Natural killer cell treated with Interleukin-12 subunit alpha and Interleukin-12 subunit beta and Interleukin-15 and Interleukin-18, amount 100 ng/mL, for 72 hours (primary cell): ENCODE data around the gene VARS1. TPM values are rescaled to one million over a fixed set of nuclear protein-coding genes. Genes with fewer than 3 reads are reported as not detected.
A peak's percentile ranks its signal among the peaks of the same experiment; 100 is the strongest.

Experiments
- ATAC-seq, 2 donors: fragments of 150-1000 bp; cut with Tn5 transposase in 1 of 2; sonication (Bioruptor Pico), chemical (Tn5 transposase) in 1 of 2; 2 replicates each; pipeline ENCODE4 v1.10.0; 2021
- DNase-seq: peaks from one replicate; pipeline ENCODE4 v3.0.0; 2022; ENCODE audit warnings: low spot score
- H3K27ac Mint-ChIP-seq, 2 donors: 1 replicate in 1 of 2; 2 replicates in 1 of 2; pipeline ENCODE4 v1.8.0; 2022; ENCODE audit warnings: mixed read lengths in 2 of 2, mild to moderate bottlenecking in 1 of 2, moderate library complexity in 1 of 2
- H3K27me3 Mint-ChIP-seq, 2 donors: 1 replicate in 1 of 2; 2 replicates in 1 of 2; pipeline ENCODE4 v1.8.0; 2022; ENCODE audit warnings: mixed read lengths in 2 of 2
- H3K36me3 Mint-ChIP-seq: one replicate; pipeline ENCODE4 v1.8.0; 2022; ENCODE audit warnings: mixed read lengths
- H3K4me1 Mint-ChIP-seq, 2 donors: 1 replicate in 1 of 2; 2 replicates in 1 of 2; pipeline ENCODE4 v1.8.0; 2022; ENCODE audit warnings: low read depth in 2 of 2, mixed read lengths in 2 of 2, mild to moderate bottlenecking in 1 of 2
- H3K4me3 Mint-ChIP-seq: one replicate; pipeline ENCODE4 v1.8.0; 2022; ENCODE audit warnings: mixed read lengths
- H3K9me3 Mint-ChIP-seq: 2 replicates; pipeline ENCODE4 v1.8.0; 2022; ENCODE audit warnings: mixed read lengths
- total RNA-seq, 2 donors: library from RNA; stranded (reverse); gene quantifications; one replicate each; pipeline ENCODE4 v1.2.3, GENCODE V29; 2022

The VARS1 gene
- total RNA-seq, 2 donors from 2014 or later: 90.7 to 226 TPM

DNA sequence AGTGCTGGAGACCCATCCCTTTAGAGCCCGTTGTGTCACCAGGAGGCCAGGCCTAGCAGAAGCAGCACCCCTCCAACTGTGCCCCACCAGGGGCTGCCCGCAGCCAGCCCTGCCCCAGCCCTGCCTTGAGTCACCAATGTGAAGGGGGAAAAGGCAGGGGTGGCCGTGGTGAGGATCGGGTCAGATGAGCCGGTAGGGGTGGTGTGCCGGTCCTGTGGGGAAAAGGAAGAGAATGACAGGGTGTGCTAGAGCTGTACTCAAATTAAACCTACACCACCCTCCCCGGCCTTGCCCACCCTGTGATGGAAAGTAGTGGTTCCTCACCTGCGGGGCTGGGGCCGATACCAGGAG, 30.0 kb downstream of the VARS1 start:
- Mint-ChIP-seq H3K27me3 (no peaks in the 10 kb centered on the region), H3K4me3 (no peak overlapping the region), H3K36me3 (no peaks in the 10 kb centered on the region), H3K4me1 (peaks cover 7 to 15% of the 10 kb centered on the region in 2 donors), H3K27ac (no peak overlapping the region), H3K9me3 (no peaks in the 10 kb centered on the region)
- DNase-seq: no peak
- ATAC-seq: no peak

DNA sequence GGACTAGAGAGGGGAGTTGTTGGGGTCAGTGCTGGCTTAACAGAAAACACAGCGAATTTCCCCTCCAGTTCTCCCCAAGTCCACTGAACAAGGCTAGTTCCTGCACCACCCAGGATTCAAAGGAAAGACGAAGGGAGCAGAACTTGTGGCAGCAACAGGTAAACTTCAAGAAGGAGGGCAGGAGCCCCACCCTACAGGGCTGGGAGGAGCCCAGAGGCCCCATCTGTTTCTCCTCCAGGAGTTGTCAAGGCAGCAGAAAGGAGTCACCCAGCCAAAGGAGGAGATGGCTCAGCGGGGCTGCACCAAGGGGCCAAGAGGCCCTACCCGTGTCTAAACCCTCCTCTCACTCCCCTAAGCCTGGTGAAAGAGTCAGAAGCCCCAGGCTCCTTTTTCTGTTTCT, 31.4 kb downstream of the VARS1 start:
- Mint-ChIP-seq H3K9me3 (no peaks in the 10 kb centered on the region), H3K4me3 (no peak overlapping the region), H3K27ac (no peak overlapping the region), H3K27me3 (no peaks in the 10 kb centered on the region), H3K36me3 (peaks cover 4% of the 10 kb centered on the region), H3K4me1 (peaks cover 0 to 10% of the 10 kb centered on the region in 2 donors)
- no peak for ATAC-seq
- DNase-seq: no peak

GRCh38 chr6:31763619-31763940, 32.0 kb downstream of the VARS1 start:
- Mint-ChIP-seq H3K9me3 (no peaks in the 10 kb centered on the region), H3K27me3 (no peaks in the 10 kb centered on the region), H3K4me1 (peaks cover 0 to 10% of the 10 kb centered on the region in 2 donors), H3K36me3 (peaks cover 4% of the 10 kb centered on the region), H3K27ac (no peak overlapping the region), H3K4me3 (no peak overlapping the region)
- no peak for DNase-seq
- ATAC-seq: no peak

GRCh38 chr6:31762878-31763618, 32.5 kb downstream of the VARS1 start:
- no peak for DNase-seq
- no peak overlapping the region for H3K4me3 Mint-ChIP-seq
- ATAC-seq: no peak
- peaks cover 0 to 10% of the 10 kb centered on the region in 2 donors for H3K4me1 Mint-ChIP-seq
- H3K9me3 Mint-ChIP-seq: no peaks in the 10 kb centered on the region
- H3K27ac Mint-ChIP-seq: no peak overlapping the region
- peaks cover 4% of the 10 kb centered on the region for H3K36me3 Mint-ChIP-seq
- H3K27me3 Mint-ChIP-seq: no peaks in the 10 kb centered on the region

DNA sequence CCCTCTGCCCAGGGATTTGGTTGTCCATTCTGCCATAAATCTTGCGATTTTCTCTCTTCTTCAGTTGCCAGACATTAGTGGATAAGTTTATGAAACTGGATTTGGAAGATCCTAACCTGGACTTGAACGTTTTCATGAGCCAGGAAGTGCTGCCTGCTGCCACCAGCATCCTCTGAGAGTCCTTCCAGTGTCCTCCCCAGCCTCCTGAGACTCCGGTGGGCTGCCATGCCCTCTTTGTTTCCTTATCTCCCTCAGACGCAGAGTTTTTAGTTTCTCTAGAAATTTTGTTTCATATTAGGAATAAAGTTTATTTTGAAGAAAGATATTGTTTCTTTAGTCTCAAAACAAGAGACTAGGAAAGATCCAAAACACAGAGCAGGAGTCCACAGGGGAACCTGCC, 33.2 kb downstream of the VARS1 start, which contains the start of gene SAPCD1:
Gene SAPCD1, plus strand, starts transcription at position 301 of the 400 bp plus-strand sequence. CDS start 399 bp downstream, outside the sequence.
- Mint-ChIP-seq H3K4me1 (peaks cover 0 to 10% of the 10 kb centered on the region in 2 donors), H3K4me3 (no peak within 1 kb of the TSS), H3K27me3 (no peaks in the 10 kb centered on the region), H3K9me3 (no peaks in the 10 kb centered on the region), H3K36me3 (peaks cover 4% of the 10 kb centered on the region), H3K27ac (no peak within 1 kb of the TSS)
- DNase-seq (no peak), ATAC-seq (no peak)

GRCh38 chr6:31761343-31761742, 34.2 kb downstream of the VARS1 start:
- ATAC-seq: no peak
- no peak overlapping the region for H3K4me3 Mint-ChIP-seq

DNA sequence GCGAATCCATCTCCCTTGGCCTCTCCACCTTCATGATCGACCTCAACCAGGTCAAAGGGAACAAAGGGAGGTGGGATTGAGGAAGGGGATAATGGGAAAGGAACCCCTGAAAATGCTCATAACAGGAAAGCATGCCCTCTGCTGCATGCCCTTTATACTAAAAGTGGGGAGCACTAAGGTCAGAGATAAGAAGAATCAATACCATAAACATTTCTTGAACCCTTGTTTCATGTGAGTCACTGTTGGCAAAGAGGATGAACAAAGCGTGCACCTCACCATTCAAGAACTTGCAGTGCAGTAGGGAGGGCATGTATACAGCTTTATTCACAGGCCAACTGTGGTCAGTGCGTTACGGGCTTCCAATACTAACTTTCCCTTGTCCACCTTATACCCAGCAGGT, 34.8 kb downstream of the VARS1 start:
- no peak overlapping the region for H3K4me3 Mint-ChIP-seq
- ATAC-seq: no peak

More at GRCh38 chr6:31761343-31761742, 34.2 kb downstream of the VARS1 start:
- peaks cover 4% of the 10 kb centered on the region for H3K36me3 Mint-ChIP-seq
- peaks cover 0 to 10% of the 10 kb centered on the region in 2 donors for H3K4me1 Mint-ChIP-seq
- no peaks in the 10 kb centered on the region for H3K27me3 Mint-ChIP-seq
- H3K9me3 Mint-ChIP-seq: no peaks in the 10 kb centered on the region
- H3K27ac Mint-ChIP-seq: peak overlapping the region in 1 of 2 donors; percentile 12
- no peak for DNase-seq

DNA sequence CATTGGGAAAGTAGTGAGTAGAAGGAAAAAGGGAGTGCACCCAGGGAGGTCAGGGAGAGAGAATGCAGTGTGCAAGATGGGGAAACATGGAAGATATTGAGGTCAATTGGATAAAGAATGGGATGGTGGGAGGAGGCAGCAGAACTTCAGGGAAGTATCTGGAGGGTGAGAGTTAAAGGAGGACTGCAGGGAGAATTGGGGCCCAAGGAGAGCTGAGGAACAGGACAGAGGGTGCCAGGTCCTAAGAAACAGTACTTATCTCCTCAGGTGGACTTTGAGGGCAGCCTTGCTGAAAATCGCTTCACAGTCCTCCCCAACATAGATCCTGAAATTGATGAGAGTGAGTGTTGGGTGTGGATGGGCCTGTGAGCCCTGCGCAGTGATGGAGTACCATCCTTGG, 37.3 kb downstream of the VARS1 start:
- Mint-ChIP-seq H3K27ac (no peak overlapping the region), H3K36me3 (peaks cover 4% of the 10 kb centered on the region), H3K9me3 (no peaks in the 10 kb centered on the region), H3K4me3 (no peak overlapping the region), H3K27me3 (no peaks in the 10 kb centered on the region), H3K4me1 (peaks cover 0 to 7% of the 10 kb centered on the region in 2 donors)
- ATAC-seq (no peak), DNase-seq (no peak)

More for the DNA sequence above, 34.8 kb downstream of the VARS1 start:
- Mint-ChIP-seq H3K36me3 (peaks cover 4% of the 10 kb centered on the region), H3K4me1 (peaks cover 0 to 10% of the 10 kb centered on the region in 2 donors), H3K27ac (peak overlapping the region in 1 of 2 donors; percentile 12), H3K9me3 (no peaks in the 10 kb centered on the region), H3K27me3 (no peaks in the 10 kb centered on the region)
- no peak for DNase-seq

- H3K9me3 Mint-ChIP-seq: no peaks in the 10 kb centered on the region
- no peaks in the 10 kb centered on the region for H3K27me3 Mint-ChIP-seq
- H3K27ac Mint-ChIP-seq: no peak overlapping the region
- no peak overlapping the region for H3K4me3 Mint-ChIP-seq
- no peaks in the 10 kb centered on the region for H3K36me3 Mint-ChIP-seq
- no peaks in the 10 kb centered on the region for H3K4me1 Mint-ChIP-seq
- ATAC-seq: no peak
- DNase-seq: no peak
These were observed 42.7 kb downstream of the VARS1 start for GRCh38 chr6:31752739-31753319.

DNA sequence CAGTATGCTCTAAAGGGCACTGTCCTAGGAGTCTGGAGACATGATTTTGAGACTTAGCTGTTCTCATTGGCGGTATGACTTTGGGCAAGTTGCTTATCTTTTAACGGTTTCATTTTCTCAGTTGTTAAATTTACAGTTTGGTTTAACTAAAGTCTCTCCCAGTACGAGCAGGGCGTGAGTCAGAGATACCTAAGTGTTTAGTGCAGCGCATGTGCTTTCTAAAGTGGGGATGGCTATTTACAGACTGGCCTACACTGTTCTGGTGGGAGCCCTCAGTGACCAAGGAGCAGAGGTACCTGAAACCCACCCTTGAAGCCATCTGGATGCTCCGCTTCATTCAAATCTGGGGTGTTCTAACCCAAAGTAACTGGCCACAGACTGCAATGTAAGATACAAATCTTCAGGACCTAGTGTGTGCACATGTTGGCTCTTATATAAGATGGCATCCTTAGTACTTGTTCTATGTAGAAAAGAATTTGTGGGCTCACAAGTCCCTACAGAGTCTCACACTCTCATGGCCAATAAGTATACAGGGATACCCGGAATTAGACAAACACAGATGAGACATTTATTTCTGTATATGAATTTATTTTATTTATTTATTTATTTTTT, 45.0 kb downstream of the VARS1 start:
- Mint-ChIP-seq H3K27ac (no peak overlapping the region), H3K4me1 (peaks cover 0 to 4% of the 10 kb centered on the region in 2 donors), H3K4me3 (no peak overlapping the region), H3K9me3 (no peaks in the 10 kb centered on the region), H3K27me3 (no peaks in the 10 kb centered on the region), H3K36me3 (peaks cover 5% of the 10 kb centered on the region)
- DNase-seq (no peak), ATAC-seq (no peak)

DNA sequence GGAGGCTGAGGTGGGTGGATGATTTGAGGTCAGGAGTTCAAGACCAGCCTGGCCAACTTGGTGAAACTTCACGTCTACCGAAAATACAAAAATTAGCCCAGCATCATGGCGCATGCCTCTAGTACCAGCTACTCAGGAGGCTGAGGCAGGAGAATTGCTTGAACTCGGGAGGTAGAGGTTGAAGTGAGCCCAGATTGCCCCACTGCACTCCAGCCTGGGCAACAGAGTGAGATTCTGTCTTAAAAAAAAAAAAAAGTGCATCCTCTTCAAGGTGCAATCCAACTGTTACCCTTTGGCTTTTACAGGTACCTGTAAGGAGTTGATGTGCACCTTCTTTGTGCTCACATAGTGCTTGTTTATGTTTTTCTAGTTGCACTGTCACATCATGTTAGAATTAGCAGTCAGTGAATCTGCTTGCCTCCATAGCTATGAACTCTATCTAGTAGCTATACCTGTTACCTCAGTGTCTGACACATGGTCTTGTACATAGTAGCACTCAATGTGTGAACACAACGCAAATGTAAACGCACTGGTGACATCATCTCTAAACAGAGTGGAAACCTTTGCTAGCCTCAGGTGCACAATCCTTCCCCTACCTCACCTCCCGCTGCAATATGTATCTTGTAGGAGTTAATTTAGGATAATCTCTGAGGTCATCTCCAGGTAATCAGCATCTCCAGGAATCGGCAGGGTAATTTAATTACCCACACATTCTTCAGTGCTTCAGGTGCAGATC, 46.1 kb downstream of the VARS1 start:
- Mint-ChIP-seq H3K27me3 (no peaks in the 10 kb centered on the region), H3K4me1 (peaks cover 0 to 4% of the 10 kb centered on the region in 2 donors), H3K4me3 (no peak overlapping the region), H3K36me3 (peaks cover 5% of the 10 kb centered on the region), H3K9me3 (no peaks in the 10 kb centered on the region), H3K27ac (peak overlapping the region in 1 of 2 donors; percentile 20)
- ATAC-seq (no peak), DNase-seq (no peak)
